AG04450 (cell line): ENCODE results near the gene HTR6. TPM values are rescaled to one million over a fixed set of nuclear protein-coding genes. Genes with fewer than 3 reads are reported as not detected.
"Not testable (repeated sequence)": the region's sequence is repeated elsewhere in the genome, so short reads cannot be mapped to it uniquely, and the experiment has no call there.

Experiments used
- CTCF ChIA-PET: fragments of 300-600, 350-600 bp; formaldehyde crosslinking; extraction: SDS; loops from one replicate; lab custom pipeline; 2022; ENCODE audit warnings: antibody characterized with exemption, inconsistent platforms; lab: Charles Lee
- POLR2A ChIA-PET: fragments of 350-600 bp; formaldehyde crosslinking; extraction: SDS; loops from one replicate; lab custom pipeline; 2021; ENCODE audit warnings: antibody characterized with exemption, inconsistent platforms; lab: Yijun Ruan, JAX
- DNase-seq: peaks from one replicate; pipeline ENCODE4 v3.0.0-alpha.2; 2011; ENCODE audit warnings: low read depth, low spot score
- H3K27ac ChIP-seq: one replicate; pipeline ENCODE4 v1.5.1; 2012; ENCODE audit warnings: low read depth, low read length, control low read depth
- H3K27me3 ChIP-seq: one replicate; pipeline ENCODE4 v1.6.0; 2012; ENCODE audit warnings: low read length; ENCODE audit not compliant: control insufficient read depth, insufficient read depth
- H3K4me3 ChIP-seq: 2 replicates; pipeline ENCODE4 v1.5.1; 2011; ENCODE audit warnings: mild to moderate bottlenecking, low read depth, low read length, control low read depth
- H3K9me3 ChIP-seq: 2 replicates; pipeline ENCODE4 v1.5.1; 2012; ENCODE audit warnings: low read length; ENCODE audit not compliant: control insufficient read depth, insufficient read depth
- polyA plus RNA-seq: library from polyadenylated mRNA; depleted of rRNA; stranded (reverse); fragments of >200 nt; gene quantifications from 2 replicates; pipeline ENCODE4 v1.2.3, GENCODE V29; 2011
- TF ChIP-seq, protein P1 (sequence below): IDR thresholded peaks from 2 replicates; pipeline ENCODE4 v1.5.1; 2011; ENCODE audit warnings: low read depth, low read length, control low read depth, inconsistent platforms

Gene HTR6
- polyA plus RNA-seq, 1 experiment: not detected

DNA sequence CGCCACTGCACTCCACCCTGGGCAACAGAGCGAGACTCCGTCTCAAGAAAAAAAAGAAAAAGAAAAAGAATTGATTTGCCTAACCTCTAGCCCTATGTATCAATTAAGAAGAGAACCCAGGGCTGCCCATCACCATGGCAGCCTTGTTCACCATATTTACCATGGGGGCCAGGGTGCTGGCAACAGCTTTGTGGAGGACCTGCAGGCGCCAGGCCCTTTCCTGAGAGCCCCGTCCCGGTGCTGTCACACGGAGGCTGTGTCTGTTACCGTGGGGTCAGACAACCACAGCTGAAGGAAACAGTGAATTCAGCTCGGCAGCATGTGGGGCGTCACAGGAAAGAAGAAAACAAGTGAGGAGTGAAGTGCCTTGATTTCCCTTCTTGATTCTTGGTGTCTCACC, 27.1 kb upstream of the HTR6 start:
- Histone ChIP-seq H3K27ac (no peak overlapping the region), H3K4me3 (no peak overlapping the region), H3K9me3 (no peaks in the 10 kb centered on the region), H3K27me3 (no peaks in the 10 kb centered on the region)
- TF ChIP-seq, protein P1, sequence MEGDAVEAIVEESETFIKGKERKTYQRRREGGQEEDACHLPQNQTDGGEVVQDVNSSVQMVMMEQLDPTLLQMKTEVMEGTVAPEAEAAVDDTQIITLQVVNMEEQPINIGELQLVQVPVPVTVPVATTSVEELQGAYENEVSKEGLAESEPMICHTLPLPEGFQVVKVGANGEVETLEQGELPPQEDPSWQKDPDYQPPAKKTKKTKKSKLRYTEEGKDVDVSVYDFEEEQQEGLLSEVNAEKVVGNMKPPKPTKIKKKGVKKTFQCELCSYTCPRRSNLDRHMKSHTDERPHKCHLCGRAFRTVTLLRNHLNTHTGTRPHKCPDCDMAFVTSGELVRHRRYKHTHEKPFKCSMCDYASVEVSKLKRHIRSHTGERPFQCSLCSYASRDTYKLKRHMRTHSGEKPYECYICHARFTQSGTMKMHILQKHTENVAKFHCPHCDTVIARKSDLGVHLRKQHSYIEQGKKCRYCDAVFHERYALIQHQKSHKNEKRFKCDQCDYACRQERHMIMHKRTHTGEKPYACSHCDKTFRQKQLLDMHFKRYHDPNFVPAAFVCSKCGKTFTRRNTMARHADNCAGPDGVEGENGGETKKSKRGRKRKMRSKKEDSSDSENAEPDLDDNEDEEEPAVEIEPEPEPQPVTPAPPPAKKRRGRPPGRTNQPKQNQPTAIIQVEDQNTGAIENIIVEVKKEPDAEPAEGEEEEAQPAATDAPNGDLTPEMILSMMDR: no peak
- no peak for DNase-seq
- ChIA-PET CTCF (interaction anchor here (0.8 to 1.5 kb wide), 3 partner anchors 11 to 150 kb away, joined by 3 to 4 read pairs (median 3); no protein-coding TSS in a partner anchor), POLR2A (interaction anchor here (0.6 kb wide), 1 partner anchor 71 kb away, joined by 5 read pairs; no protein-coding TSS in a partner anchor)

GRCh38 chr1:19639228-19639627, 25.4 kb upstream of the HTR6 start:
- CTCF ChIA-PET, POLR2A ChIA-PET, H3K4me3 ChIP-seq, H3K9me3 ChIP-seq, H3K27me3 ChIP-seq, DNase-seq, H3K27ac ChIP-seq: not testable (repeated sequence)

DNA sequence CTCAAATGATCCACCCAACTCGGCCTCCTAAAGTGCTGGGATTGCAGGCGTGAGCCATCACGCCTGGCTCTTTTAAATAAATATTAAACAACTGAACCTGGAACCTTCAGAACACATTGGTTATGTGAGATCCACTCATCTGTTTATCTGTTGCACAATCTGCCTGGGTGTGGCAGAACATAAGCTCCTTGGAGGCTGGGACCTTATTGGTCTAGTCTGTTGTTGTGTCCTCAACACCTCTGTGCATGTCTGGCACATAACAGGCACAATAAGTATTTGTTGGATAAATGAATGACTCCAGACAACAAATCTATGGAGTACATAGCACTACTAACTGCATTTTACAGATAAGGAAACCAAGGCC, 24.7 kb upstream of the HTR6 start:
- CTCF ChIA-PET: interaction anchor here (0.6 to 1.3 kb wide), 5 partner anchors 8 to 298 kb away, joined by 3 to 6 read pairs (median 3); no protein-coding TSS in a partner anchor
- no peak overlapping the region for H3K4me3 ChIP-seq
- POLR2A ChIA-PET: interaction anchor here (0.6 to 1.2 kb wide), 2 partner anchors 126 to 145 kb away, joined by 3 to 10 read pairs; no protein-coding TSS in a partner anchor
- TF ChIP-seq, protein P1: no peak
- no peak overlapping the region for H3K27ac ChIP-seq
- no peak for DNase-seq
- no peaks in the 10 kb centered on the region for H3K9me3 ChIP-seq
- no peaks in the 10 kb centered on the region for H3K27me3 ChIP-seq

DNA sequence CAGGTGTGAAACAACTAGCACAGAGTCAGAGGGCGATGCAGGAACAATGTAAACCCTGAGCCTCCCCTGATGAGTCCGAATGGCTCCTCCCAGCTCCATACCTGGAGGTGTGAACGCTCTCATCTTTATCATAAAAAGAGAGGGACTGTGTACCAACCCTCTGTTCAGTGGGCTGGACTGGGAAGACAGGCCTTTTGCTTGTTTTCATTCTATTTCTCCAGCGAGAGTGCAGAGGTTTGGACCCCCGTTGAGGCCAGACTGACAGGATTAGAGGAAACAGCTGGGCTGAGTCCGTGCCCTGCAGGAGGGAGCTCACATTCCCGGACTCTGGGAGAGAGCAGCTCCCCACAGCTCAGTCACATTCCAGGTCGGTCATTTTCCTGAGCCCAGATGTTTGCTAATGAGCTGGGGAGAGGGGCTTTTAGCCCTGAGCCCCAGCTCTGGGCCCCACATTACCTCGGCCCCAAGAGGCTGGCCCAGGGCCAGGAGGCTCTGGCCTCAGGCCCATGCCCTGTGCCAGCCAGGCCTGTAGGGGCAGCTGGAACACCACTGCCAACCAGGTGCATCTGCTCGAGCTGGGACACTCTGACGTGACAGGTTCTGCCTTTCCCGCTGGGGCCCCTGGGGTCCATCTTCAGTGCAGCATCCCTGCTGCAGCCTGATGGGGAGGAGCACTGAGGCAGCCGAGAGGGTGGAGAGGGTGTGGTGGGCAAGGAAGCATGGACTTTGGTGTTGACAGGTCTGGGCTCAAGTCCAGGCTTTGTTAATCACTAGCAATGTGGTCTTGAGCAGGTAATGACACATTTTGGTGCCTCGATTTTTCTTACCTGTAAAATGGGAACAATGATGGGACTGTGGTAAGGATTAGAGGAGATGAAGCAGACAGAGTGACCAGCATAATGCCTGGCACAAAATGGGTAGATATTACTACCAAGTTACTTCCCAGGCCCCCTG, 24.0 kb upstream of the HTR6 start:
- TF ChIP-seq, protein P1: no peak
- ChIA-PET POLR2A (interaction anchor here (0.6 to 1.2 kb wide), 2 partner anchors 126 to 146 kb away, joined by 3 to 10 read pairs; no protein-coding TSS in a partner anchor), CTCF (interaction anchor here (0.6 to 1.5 kb wide), 8 partner anchors 8 to 399 kb away, joined by 3 to 6 read pairs (median 3); no protein-coding TSS in a partner anchor)
- Histone ChIP-seq H3K27ac (peak overlapping the region; percentile 31), H3K9me3 (no peaks in the 10 kb centered on the region), H3K27me3 (no peaks in the 10 kb centered on the region), H3K4me3 (no peak overlapping the region)
- DNase-seq: no peak

- POLR2A ChIA-PET: no interaction called here
- Histone ChIP-seq H3K9me3 (no peaks in the 10 kb centered on the region), H3K27ac (peak overlapping the region; percentile 11), H3K27me3 (no peaks in the 10 kb centered on the region), H3K4me3 (no peak overlapping the region)
- no peak for DNase-seq
- CTCF ChIA-PET: interaction anchor here (1.1 to 1.6 kb wide), 3 partner anchors 11 to 156 kb away, joined by 3 to 5 read pairs (median 3); no protein-coding TSS in a partner anchor
- TF ChIP-seq, protein P1: no peak
These were observed 21.6 kb upstream of the HTR6 start for GRCh38 chr1:19643121-19643520.
